HG03460 (cell line): Measurements from ENCODE around the gene STK17A.

Experiments used
- ATAC-seq: cut with Tn5 transposase; IDR thresholded peaks from one replicate; pipeline ENCODE4 v1.9.1; 2021; ENCODE audit not compliant: unreplicated experiment

STK17A gene

GRCh38 chr7:43631559-43631958 is 48.7 kb downstream of the STK17A start:
- no peak for ATAC-seq

GRCh38 chr7:43632746-43633145 is 49.8 kb downstream of the STK17A start:
- ATAC-seq, result no peak

GRCh38 chr7:43634384-43634783 is 51.5 kb downstream of the STK17A start:
- no peak for ATAC-seq

- no peak for ATAC-seq
Observed at GRCh38 chr7:43636093-43636492, 53.2 kb downstream of the STK17A start.

DNA sequence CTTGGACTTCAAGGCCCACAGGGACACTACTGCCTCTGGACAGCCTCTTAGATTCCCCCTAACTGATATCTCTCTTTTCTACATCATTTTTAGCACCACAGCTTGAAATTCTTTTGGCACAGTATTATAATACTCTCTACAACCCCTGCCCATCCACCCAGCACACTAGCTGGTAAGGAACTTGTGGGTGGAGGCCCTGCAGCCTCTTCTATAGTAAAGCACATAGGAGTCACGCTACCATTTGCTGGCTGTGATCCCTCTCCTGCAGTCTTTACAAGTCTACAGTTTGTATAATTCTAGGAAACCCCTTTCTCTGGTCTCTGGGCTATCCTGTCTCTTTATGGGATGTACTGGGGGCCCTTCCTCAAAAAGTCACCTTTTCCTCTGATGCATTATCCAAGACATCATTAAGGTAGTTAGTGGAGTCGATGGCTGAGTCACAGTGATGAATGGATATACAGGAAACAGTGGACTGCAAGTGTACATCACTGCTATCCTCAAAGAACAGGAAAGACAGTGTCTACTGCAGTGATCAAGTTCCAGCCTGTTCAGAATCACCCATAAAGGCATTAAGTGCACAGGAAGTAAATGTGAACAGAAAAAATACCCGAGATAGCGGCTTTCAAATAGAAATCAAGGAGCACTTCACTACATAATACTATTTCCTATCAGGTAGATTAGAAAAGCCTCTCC is 54.4 kb downstream of the STK17A start:
- no peak for ATAC-seq

DNA sequence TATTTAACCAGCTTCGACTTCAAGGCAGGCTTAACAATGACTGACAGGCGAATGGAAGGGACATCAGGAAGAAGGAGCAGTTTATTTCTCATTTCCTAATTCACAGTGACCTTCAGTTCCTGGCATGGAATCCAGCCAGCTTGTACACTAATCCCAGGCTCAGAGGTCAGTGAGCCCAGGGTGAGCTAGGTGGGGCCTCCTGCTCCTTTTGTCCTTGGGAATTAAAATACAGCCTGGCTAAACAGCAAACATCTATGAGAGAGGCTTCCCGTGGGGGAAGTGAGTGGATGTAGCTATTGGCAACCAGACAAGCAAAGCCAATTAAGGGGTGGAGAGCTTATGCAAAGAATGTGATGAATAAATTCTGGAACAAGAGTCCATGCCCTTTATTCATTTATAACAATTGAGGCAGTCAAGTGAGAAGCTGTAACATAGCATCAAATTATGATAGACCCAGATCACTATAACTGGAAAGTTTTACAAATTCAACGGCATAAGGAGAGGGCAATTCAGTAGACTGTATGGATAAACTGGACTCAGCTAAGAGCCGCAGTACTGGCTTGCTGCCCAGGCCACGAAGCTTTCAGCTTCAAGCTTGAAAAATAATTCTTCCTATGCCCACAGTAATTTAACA is 57.1 kb downstream of the STK17A start:
- ATAC-seq, result no peak

- no peak for ATAC-seq
Observed at GRCh38 chr7:43640679-43641078, 57.8 kb downstream of the STK17A start.

DNA sequence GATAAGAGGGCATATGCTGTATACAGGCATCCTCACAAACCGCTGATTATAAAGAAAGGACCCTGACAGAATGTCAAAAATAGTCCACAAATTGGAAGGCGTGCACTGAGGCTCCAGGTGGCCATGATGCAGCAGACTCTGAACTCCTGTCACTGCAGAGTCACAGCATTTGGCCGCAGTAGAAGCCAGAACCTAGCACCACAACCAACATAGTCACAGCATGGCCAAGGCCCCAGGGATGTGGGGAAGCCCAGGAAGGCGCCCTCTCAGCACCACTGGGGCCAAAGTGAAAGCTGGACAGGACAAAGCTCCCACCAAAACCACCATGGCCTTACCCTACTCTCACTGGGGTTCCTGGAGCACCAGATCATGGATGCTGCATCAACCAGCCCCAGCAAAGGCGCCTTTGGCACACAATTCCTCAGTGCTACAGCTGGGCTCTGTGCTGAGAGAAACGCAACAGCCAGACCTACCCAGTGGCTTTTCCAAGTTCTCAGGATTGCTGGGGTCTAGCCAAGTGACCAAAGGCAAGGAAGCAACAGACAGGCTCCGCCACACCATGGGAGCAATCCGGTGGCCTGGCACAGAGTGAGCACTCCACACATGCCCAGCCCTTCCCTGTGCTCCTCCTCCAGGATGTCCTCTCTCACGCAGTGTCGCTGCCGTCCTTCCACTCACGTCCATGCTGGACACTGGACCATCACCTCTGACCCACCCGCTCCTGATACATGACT is 60.2 kb downstream of the STK17A start:
- no peak for ATAC-seq

DNA sequence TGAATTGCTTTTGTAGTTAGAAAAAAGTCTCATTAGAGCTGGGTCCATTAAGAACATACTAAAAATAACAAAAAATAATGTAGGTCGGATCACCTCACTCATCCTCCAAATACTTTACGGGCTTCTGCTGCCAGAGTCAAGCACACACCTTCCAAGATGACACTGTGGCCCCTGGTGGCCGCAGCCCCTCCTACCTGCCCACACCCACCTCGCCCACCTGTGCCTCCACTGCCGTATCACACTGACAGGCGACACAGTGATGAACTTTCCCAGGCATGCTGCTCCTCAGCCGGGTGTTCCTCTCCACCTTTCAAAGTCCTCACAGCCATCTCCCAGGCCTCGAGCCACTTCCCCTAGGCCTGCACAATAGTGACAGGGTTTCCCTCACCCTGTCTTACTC is 60.9 kb downstream of the STK17A start:
- no peak for ATAC-seq

- ATAC-seq, result no peak
Observed at GRCh38 chr7:43645699-43646226, 62.9 kb downstream of the STK17A start.

- ATAC-seq, result no peak
Observed at GRCh38 chr7:43646603-43647338, 63.9 kb downstream of the STK17A start.

DNA sequence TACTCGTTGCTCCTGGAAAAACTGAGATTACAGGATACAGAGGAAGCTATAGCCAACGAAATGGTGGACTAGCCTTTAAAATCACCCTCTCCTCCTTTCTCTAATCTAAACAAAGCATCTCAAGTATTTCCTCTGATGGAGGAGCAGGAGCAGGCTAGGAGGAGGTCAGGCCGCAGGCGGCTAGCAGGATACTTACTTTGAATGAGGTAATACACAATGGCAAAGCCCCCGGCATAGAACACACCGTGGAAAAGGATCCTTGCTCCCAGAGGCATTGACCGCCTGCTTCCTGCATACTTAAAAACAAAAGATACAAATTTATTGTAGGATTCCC is 64.4 kb downstream of the STK17A start:
- ATAC-seq, result no peak

GRCh38 chr7:43647673-43648472 is 65.0 kb downstream of the STK17A start:
- no peak for ATAC-seq

GRCh38 chr7:43648473-43649406 is 65.8 kb downstream of the STK17A start:
- ATAC-seq, result peak; percentile 48

DNA sequence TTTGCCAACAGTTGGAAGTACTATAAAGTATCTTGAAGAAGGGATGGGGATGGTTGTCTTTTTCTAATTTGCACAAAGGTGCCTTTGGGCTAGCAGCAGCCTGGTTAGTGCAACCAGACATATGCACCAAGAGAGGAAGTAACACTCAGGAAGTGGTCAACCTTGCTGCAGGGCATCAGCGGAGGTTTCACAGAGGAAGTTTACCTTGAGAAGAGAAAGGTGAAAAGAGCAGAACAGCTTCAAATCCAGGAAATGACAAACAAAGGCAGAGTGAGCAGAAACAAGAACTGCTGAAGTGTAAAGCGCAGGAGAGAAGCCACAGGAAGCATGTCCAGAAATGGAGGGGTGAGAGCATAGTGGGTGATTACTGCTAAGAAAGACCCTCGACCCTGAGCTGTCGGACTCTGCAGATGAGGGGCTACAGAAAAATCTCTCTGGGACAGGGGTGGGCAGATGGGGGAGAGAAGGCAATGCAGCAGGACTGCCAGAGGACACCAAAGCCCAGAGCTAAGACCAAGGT is 66.9 kb downstream of the STK17A start:
- peak; percentile 64 for ATAC-seq

DNA sequence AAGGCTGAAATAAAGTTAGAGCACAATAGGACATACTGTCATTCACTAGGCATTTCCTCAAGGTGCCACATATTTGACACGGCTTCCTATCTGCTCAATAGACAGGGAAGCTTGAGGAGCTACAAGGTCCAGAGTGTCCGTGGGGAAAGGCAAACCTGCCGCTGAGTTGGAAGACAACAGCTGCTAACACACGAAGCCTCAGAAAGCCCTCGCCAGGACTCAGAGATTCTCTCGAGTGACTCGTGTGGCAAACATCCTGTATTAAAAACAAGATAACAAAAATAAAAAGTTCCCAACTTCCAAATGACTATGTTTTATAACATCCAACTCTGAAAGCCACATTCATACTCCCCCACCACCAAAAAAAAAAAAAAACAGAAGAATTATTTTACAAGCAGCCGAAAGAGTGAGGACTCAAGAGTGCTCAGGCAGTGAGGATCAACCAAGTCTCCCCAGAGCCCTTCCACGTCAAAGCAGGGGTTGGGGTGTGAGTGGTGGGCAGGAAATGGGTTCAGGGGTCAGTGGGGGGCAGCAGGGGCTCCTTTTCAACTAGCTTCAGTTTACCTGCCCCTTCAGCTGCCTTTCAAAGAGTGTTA is 67.6 kb downstream of the STK17A start:
- no peak for ATAC-seq

DNA sequence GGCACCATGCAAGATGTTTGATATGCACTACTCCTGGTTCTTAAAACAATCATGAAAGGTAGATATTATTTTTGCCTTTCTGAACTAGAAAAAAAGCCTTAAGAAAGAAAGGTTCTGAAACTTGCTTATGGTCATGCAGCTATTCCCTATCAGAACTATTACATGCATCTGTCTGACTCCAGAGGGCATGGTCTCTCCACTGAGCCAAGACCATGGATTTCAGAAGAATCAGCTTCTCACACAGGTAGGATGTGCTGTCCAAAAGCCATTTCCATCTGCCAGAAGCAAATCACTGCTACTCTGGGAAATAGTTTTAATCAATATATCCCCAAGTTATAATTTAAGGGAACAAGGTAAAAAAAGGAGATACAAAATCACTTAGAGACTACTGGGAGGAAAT is 69.5 kb downstream of the STK17A start:
- no peak for ATAC-seq

DNA sequence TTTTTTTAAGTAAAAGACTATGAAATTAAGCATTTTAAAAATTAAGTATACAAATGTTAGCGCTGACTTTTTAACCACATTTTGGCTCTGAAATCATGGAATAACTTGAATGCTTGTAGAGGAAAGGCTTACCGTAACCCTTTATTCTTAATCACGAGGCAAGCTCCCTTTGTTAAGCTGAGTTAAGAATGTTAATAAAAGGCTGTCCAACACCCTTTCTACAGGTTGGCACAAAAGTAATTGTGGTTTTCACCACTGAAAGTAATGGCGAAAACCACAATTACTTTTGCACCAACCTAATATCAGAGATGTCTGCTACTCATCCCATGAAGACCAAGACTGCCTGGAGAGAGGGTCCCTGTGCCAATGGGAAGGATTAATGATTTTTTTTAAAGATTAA is 70.6 kb downstream of the STK17A start:
- ATAC-seq, result no peak
